HG02885 (cell line): Measurements from ENCODE around the gene MSLN.

ENCODE experiments used
- ATAC-seq: cut with Tn5 transposase; IDR thresholded peaks from one replicate; pipeline ENCODE4 v1.9.1; 2021; ENCODE audit warnings: mild to moderate bottlenecking; ENCODE audit not compliant: unreplicated experiment, poor library complexity

MSLN gene

DNA sequence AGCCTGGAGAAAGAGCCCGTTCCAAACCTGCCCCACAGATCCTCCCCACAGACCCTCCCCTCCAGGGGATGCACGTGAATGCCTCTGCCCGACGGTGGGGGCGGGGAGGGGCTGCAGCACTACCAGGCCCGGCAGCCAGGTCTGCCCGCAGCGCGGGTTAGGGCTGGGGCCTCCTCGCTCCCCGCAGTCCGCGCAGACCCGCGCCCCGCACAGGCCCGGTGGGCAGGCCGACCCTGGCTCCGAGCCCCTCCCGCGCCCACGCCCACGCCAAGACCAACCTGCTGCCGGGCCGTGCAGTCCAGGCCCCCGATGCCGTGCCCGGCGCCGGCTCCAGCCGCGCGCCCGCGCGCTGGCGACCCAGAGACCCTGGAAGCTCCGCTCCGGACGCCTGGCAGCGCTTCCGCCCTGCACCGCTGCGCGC, 27.5 kb downstream of the MSLN start, which contains the start of gene RPUSD1:
Gene RPUSD1, minus strand, starts transcription at position 404 of the 421 bp plus-strand sequence. CDS start 644 bp downstream, outside the sequence.
- peak; percentile 0 for ATAC-seq

- peak; percentile 84 for ATAC-seq
Observed at GRCh38 chr16:788399-789126, 28.0 kb downstream of the MSLN start, which contains the start of gene CHTF18. Gene CHTF18 (plus strand): TSS chr16:788620. CDS start chr16:788685, 65 bp downstream.

GRCh38 chr16:789191-789850, 28.8 kb downstream of the MSLN start:
- ATAC-seq, result no peak

DNA sequence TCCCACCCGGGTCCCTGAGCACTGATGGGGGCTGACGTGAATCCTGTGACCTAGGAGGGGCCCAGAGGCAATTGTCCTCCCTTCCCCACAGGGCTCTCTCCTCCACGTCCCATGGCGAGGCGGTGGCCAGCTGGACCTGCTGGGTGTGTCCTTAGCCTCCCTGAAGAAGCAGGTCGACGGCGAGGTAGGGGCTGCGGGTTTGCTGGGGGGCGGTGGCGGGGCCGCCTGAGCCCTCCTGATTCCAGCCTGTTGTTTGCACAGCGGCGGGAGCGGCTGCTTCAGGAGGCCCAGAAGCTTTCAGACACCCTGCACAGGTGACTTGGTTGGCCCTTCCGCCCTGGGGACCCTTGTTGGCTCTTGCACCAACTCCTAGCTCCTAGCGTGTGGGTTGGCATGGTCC, 29.6 kb downstream of the MSLN start:
- no peak for ATAC-seq

GRCh38 chr16:791131-791530, 30.6 kb downstream of the MSLN start:
- no peak for ATAC-seq

GRCh38 chr16:792221-792995, 31.9 kb downstream of the MSLN start:
- ATAC-seq, result no peak

- ATAC-seq, result no peak
Observed at GRCh38 chr16:793414-793813, 32.9 kb downstream of the MSLN start.

DNA sequence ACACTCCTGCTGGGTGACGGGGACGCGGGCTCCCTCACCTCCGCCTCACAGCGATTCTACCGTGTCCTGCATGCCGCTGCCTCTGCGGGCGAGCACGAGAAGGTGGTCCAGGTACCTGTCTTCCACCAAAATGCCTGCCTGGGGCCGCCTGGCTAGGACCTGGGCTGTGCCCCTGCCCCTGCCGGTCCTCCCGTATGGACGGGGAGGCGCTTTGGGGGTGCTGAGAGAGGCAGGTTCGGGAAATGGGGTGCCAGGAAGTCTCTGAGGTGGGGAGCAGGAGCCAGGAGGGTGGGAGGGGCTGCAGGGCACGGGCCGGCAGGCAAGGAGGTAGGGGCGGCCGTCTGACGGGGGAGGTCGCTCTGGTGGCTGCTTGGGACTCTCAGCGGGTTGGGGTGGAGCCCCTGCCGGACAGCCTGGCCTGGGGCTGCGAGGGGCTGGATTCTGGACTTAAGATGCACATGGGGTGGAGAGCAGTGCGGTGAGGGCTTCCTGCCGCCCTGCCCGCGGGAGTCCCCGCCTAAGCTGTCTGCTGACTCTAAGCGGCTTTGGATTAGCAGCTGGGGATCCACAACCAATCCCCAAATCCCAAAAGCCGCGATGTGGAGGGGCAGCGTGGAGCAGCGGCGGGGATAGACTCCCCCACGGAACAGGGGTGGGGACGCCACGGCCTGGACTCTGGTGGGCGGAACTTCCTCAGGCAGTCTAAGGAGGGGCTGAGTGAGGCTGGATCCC, 33.7 kb downstream of the MSLN start:
- ATAC-seq, result no peak

- ATAC-seq, result no peak
Observed at GRCh38 chr16:794853-795466, 34.4 kb downstream of the MSLN start.

GRCh38 chr16:795580-796229, 35.2 kb downstream of the MSLN start:
- no peak for ATAC-seq

- no peak for ATAC-seq
Observed at GRCh38 chr16:796296-797119, 36.0 kb downstream of the MSLN start.

DNA sequence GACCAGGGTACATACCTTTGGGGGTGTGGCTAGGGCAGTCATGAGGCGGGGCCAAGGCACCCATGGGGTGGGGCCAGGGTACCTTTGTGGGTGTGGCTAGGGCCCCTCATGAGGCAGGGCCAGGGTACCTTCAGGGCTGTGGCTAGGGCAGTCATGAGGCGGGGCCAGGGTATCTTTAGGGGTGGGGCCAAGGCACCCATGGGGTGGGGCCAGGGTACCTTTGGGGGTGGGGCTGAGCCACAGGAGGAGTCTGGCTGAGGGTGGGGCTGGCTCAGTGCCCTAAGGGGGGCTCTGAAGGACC, 36.5 kb downstream of the MSLN start:
- no peak for ATAC-seq

DNA sequence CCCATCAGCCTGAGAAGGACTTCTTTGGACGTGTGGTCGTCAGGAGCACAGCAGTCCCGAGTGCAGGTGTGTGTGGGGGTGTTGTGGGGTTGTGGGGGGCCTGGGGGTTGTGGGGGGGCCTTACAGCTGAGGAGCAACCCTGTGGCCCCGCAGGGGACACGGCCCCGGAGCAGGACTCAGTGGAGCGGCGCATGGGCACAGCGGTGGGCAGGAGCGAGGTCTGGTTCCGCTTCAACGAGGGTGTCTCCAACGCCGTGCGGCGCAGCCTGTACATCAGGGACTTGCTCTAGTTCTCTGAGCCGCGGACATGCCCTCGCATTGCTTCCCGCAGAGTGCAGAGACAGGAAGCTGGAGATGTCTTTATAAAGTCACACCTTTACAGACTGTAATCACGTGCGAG, 37.2 kb downstream of the MSLN start:
- ATAC-seq, result no peak

DNA sequence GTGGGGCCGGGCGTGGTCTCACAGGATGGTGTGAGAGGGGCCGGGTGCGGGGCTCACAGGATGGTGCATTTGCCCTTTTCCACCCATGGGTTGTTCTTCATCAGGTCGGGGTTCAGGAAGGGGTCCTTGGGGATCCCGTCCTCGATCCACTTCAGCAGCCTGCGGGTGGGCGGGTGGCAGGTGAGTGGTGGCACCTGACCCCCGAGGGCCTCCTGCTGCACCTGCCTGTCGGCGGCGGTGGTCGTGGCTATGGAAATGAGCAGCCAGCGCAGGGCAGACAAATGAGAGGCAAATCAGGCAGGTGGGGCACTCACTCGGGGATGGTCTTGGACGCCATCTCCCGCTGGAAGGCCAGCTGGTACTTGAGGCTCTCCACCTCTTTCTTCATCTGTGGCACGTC, 38.1 kb downstream of the MSLN start:
- ATAC-seq, result no peak

DNA sequence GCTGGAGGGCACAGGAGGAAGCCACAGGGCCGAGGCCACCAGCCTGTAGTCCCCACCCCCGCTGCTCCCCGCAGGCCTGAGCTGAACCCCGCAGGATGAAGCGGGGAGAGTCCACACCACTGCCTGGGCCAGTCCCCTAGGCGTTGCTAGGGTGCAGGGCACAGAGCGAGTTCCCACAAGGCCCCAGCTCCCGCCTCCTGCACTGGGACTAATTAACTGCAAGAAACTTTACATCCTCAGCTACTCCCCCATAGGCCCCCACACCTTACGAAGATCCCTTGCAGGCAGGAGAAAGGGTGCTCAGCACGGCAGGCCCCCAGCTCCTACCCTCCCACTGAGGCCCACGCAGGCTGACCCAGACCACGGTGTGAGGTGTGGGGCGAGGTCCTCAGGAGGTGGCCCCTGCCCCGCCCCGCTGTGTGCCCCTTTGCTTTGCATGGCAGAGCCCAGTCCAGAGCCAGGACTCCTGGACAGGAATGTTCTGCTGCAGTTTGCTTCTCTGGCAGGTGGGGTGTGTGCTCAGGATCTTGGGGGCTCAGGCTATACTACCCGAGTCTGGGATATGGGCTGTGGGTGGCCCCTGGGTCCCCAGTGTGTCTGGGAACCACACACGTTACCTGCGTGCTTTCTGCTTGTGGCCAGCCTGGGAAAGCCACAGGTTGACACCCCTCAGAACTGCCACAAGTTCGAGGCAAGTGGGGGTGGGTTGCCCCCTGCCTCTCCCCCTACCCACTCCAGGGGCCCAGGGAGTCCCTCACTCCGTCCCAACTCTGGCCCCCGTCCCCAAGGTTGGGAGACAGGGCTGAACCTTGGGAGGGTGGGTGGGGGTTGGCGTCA, 38.8 kb downstream of the MSLN start:
- ATAC-seq, result no peak

DNA sequence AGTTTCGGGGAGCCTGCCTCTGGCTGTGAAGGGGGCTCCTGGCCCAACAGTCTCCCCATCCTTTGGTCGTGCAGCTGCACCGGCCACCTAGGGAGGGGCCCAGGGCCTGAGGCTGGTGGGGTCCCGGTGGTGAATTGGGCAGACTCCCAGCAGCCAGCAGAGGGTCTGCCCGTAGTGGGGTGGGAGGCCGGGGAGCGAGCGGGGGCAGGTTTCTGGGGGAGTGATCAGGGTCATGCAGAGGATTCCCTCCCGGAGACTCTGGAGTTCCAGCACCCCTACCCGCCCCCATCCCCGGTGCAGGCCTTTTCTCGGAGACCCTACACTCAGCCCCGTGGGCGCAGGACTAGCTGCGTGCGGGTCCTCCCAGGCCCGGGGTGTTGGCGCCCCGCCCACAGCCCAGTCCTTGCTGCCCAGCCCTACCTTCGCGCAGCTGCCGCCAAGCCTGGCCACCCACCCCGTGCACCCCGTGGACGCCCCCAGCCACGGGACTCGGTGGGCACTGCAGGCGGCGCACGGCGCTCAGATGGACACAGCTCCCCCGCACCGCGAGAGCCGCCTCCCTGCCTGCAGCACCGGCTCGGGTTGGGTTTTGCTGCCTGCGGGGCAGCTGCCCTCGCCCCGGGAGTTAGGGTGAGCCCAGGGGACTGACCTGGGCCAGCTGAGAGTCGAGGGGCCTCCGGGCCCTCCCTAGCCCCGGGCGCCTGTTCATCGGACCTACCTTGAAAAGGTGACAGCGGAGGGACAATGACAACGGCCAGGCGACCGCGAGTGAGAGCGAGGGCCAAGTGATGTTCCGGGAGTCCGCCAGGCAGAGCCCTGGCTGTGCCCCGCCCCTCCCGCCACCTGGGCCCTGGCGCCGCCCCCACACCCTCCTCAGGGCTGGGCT, 39.7 kb downstream of the MSLN start, which contains the start of gene GNG13:
Gene GNG13, minus strand, starts transcription at position 787 of the 886 bp plus-strand sequence. CDS start 1,657 bp downstream, outside the sequence.
- ATAC-seq, result no peak
